Mammary epithelial cell (primary cell): Measurements from ENCODE around the gene ANKRD13C.

Experiments used
- CTCF ChIP-seq, 2 donors: IDR thresholded peaks in 1 of 2; conservative IDR thresholded peaks in 1 of 2; 2 replicates each; pipeline ENCODE4 v1.5.1; 2011 to 2012; ENCODE audit warnings: inconsistent platforms in 2 of 2, low read length in 2 of 2, mild to moderate bottlenecking in 2 of 2, control low read depth in 1 of 2, low read depth in 1 of 2; ENCODE audit not compliant: insufficient read depth in 1 of 2; ENCODE audit errors: extremely low read depth in 1 of 2
- EZH2 ChIP-seq: IDR thresholded peaks from 2 replicates; pipeline ENCODE4 v1.6.1; 2012; ENCODE audit warnings: low read length, inconsistent platforms, borderline replicate concordance

- TF ChIP-seq CTCF (conservative IDR thresholded peaks at IDR 0.05 in 1 of 2, IDR thresholded peaks at IDR 0.05 in 1 of 2; ENCODE audit: extremely low read depth in 1 of 2, insufficient read depth in 1 of 2, low read depth in 1 of 2, low read length in 2 of 2) (no peak), EZH2 (no peak)
Measured at GRCh38 chr1:70385477-70385876, 31.0 kb upstream of the ANKRD13C start.
